G401 (cell line): Measurements from ENCODE around the gene TMPRSS13. TPM values are rescaled to one million over a fixed set of nuclear protein-coding genes. Genes with fewer than 3 reads are reported as not detected.
"Not testable (repeated sequence)": the region's sequence is repeated elsewhere in the genome, so short reads cannot be mapped to it uniquely, and the experiment has no call there.

Experiments
- DNase-seq: peaks from one replicate; pipeline ENCODE4 v3.0.0-alpha.2; 2015; ENCODE audit warnings: low spot score
- in situ Hi-C: cut with HindIII; loops from 2 replicates; pipeline ENCODE4 v1.10.0; 2016; ENCODE audit warnings: low sequenced_read_pairs, mixed read lengths
- total RNA-seq: library from RNA; depleted of rRNA; stranded (reverse); fragments of >200 nt; shearing (Covaris generic); gene quantifications from 2 replicates; pipeline ENCODE4 v1.2.3, GENCODE V29; 2014; rRNA removed

Gene TMPRSS13
- total RNA-seq, 1 experiment from 2014 or later, result not detected

GRCh38 chr11:117865546-117865945 lies 63.7 kb downstream of the TMPRSS13 start:
- in situ Hi-C loops, DNase-seq: not testable (repeated sequence)

GRCh38 chr11:117863383-117863782 lies 65.8 kb downstream of the TMPRSS13 start:
- in situ Hi-C loops, result no loop called here
- DNase-seq, result no peak

GRCh38 chr11:117862753-117863152 lies 66.4 kb downstream of the TMPRSS13 start:
- DNase-seq, result no peak
- in situ Hi-C loops, result no loop called here

GRCh38 chr11:117862019-117862725 lies 67.0 kb downstream of the TMPRSS13 start:
- DNase-seq, result no peak
- in situ Hi-C loops, result no loop called here

GRCh38 chr11:117861151-117862018 lies 67.8 kb downstream of the TMPRSS13 start:
- peak; percentile 90 for DNase-seq
- in situ Hi-C loops, result no loop called here

GRCh38 chr11:117860139-117860538 lies 69.1 kb downstream of the TMPRSS13 start:
- no peak for DNase-seq
- in situ Hi-C loops, result no loop called here

GRCh38 chr11:117859488-117860112 lies 69.6 kb downstream of the TMPRSS13 start:
- in situ Hi-C loops, result no loop called here
- no peak for DNase-seq

GRCh38 chr11:117859061-117859460 lies 70.1 kb downstream of the TMPRSS13 start:
- no peak for DNase-seq
- in situ Hi-C loops, result no loop called here

- in situ Hi-C loops, result no loop called here
- no peak for DNase-seq
Observed at GRCh38 chr11:117857734-117858414, 71.3 kb downstream of the TMPRSS13 start.

GRCh38 chr11:117855912-117856651 lies 73.1 kb downstream of the TMPRSS13 start:
- in situ Hi-C loops, result no loop called here
- DNase-seq, result no peak

- in situ Hi-C loops, result no loop called here
- DNase-seq, result no peak
Observed at GRCh38 chr11:117855186-117855845, 73.9 kb downstream of the TMPRSS13 start.

- in situ Hi-C loops, result no loop called here
- no peak for DNase-seq
Observed at GRCh38 chr11:117852309-117852708, 76.9 kb downstream of the TMPRSS13 start.

- DNase-seq, result peak; percentile 62
- in situ Hi-C loops, result no loop called here
Observed at GRCh38 chr11:117851852-117852251, 77.3 kb downstream of the TMPRSS13 start.

GRCh38 chr11:117851106-117851505 lies 78.1 kb downstream of the TMPRSS13 start:
- peak; percentile 66 for DNase-seq
- in situ Hi-C loops, result no loop called here

Other genes with a start within 250 kb of the TMPRSS13 start
- gene DSCAML1, start 132.2 kb downstream of the TMPRSS13 start, total RNA-seq, result not detected in 2 replicates
- not detected in 2 replicates for gene FXYD2, start 104.7 kb downstream of the TMPRSS13 start, total RNA-seq
- gene FXYD6, start 52.7 kb downstream of the TMPRSS13 start, total RNA-seq, result not detected in 2 replicates
- not detected in 2 replicates for gene IL10RA, start 57.0 kb upstream of the TMPRSS13 start, total RNA-seq
- gene TMPRSS4, start 147.7 kb upstream of the TMPRSS13 start, total RNA-seq, result not detected in 2 replicates
- not detected in 2 replicates for gene SMIM35, start 157.6 kb upstream of the TMPRSS13 start, total RNA-seq
- gene SCN4B, start 223.4 kb upstream of the TMPRSS13 start, total RNA-seq, result not detected in 2 replicates
- gene SCN2B, start 247.2 kb upstream of the TMPRSS13 start, total RNA-seq, result 0.10 TPM in 1 of 2 replicates, not detected in the other